ENCODE results near the gene ABCC11. TPM values are rescaled to one million over a fixed set of nuclear protein-coding genes. Genes with fewer than 3 reads are reported as not detected.
"Not testable (repeated sequence)": the region's sequence is repeated elsewhere in the genome, so short reads cannot be mapped to it uniquely, and the experiment has no call there.

Gene ABCC11
- total RNA-seq, 2 experiments from 2014 or later: 0.19 TPM; not detected in 1

- H3K9me3 Mint-ChIP-seq (ENCODE audit: low read depth); DNase-seq; H3K27ac Mint-ChIP-seq; H3K4me1 Mint-ChIP-seq; H3K27me3 Mint-ChIP-seq; H3K4me3 Mint-ChIP-seq; H3K36me3 Mint-ChIP-seq; ATAC-seq: not testable (repeated sequence)
- CTCF ChIA-PET: interaction anchor here (1.2 to 1.4 kb wide), 2 partner anchors 16 to 441 kb away, joined by 4 read pairs; no protein-coding TSS in a partner anchor
Observed at GRCh38 chr16:48181746-48182520, 65.4 kb downstream of the ABCC11 start.

DNA sequence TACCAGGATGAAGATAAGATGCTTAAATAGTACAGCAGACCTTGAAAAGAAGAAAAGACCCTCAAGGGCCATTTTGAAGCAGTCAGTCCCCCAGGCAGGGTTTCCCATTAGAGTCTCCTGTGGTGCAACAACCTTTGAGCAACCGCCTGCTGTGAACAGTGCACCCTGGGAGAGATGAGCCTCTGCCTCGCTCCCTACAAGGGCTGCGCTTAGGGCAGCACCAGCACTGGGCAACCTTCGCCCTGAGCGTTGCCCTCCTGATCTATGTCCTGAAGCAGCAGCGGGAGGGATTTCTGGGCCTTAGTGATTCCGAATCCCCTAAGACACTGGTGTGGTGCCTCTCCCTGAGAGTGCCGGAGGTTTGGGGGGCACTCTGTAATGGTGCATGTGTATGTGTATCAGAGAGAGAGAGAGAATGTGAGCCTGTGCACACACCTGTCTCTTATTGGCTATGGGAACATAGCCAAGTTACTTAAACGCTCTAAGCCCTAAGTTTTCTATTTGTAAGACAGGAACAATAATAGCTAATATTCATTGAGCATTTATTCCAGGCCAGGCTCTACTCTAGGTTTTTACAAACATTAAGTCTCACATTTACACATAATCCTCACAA is 66.4 kb downstream of the ABCC11 start:
- Mint-ChIP-seq H3K27me3 (peaks cover 5% of the 10 kb centered on the region), H3K27ac (no peak overlapping the region), H3K36me3 (no peaks in the 10 kb centered on the region), H3K9me3 (ENCODE audit: low read depth) (no peaks in the 10 kb centered on the region), H3K4me1 (no peaks in the 10 kb centered on the region), H3K4me3 (no peak overlapping the region)
- DNase-seq (no peak), ATAC-seq (no peak)
- CTCF ChIA-PET: interaction anchor here (1.2 kb wide), 1 partner anchor 16 kb away, joined by 4 read pairs; no protein-coding TSS in a partner anchor

DNA sequence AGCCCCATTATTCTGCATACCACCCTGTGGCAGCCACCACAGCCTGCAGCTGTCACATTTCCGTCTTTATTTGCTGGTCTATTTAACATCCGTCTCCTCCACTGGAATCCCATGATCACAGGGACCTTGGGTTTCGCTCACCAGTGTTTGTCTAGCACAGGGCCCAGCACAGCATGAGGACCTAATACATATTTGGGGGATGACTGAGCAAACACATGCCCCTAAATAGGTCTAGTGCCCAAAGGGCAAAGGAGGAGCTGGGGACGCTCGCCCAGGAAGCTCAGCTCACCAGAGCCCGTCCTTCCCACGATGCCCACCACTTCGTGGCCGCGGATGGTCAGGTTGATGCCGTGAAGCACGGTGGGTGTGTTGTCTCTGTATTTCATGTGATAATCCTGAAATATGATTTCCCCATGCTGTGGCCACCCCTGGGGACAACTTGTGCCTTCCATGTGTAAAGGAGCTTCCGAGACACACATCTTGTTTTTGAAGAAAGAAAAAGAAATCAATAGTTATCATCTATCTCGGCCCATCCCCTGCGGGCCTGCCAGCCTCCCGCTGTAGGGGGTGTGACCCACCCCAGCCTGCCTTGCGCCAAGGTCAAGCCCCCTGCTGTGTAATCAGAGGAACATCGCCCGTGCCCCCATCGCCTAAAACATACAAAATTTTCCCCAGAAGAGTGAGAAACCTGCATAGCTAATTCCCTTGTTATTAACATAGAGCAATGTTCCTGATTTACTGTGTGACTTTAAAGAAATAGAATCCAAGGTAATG is 70.5 kb downstream of the ABCC11 start:
- no peak overlapping the region for H3K4me3 Mint-ChIP-seq
- no peaks in the 10 kb centered on the region for H3K9me3 Mint-ChIP-seq (ENCODE audit: low read depth)
- no peak for DNase-seq
- H3K27me3 Mint-ChIP-seq: peaks cover 7% of the 10 kb centered on the region
- ATAC-seq: no peak
- no peaks in the 10 kb centered on the region for H3K4me1 Mint-ChIP-seq
- CTCF ChIA-PET: interaction anchor here (1.8 kb wide), 1 partner anchor 19 kb away, joined by 5 read pairs; no protein-coding TSS in a partner anchor
- H3K36me3 Mint-ChIP-seq: no peaks in the 10 kb centered on the region
- H3K27ac Mint-ChIP-seq: no peak overlapping the region

DNA sequence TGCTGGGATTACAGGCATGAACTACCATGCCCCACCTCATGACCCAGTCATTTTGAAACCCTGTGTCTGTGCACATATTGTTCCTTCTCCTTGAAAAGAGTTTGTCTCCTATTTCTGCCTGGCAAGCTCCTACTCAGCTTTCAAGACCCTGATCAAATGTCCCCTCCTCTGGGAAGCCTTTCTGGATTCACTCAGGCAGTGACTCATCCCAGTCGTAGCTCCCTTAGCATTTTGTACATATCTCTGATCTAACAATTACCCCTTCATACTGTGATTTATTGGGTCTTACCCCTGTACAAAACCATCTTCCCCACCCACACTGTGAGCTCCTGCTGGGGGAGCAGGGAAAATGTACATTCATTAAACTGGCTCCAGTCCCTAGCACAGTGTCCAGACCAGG is 73.5 kb downstream of the ABCC11 start:
- Mint-ChIP-seq H3K27ac (no peak overlapping the region), H3K4me3 (no peak overlapping the region), H3K27me3 (peaks cover 7% of the 10 kb centered on the region), H3K9me3 (ENCODE audit: low read depth) (no peaks in the 10 kb centered on the region), H3K36me3 (no peaks in the 10 kb centered on the region), H3K4me1 (no peaks in the 10 kb centered on the region)
- no peak for DNase-seq
- no peak for ATAC-seq
- CTCF ChIA-PET: interaction anchor here (0.9 to 1.7 kb wide), 2 partner anchors 9 to 14 kb away, joined by 4 to 10 read pairs; no protein-coding TSS in a partner anchor

GRCh38 chr16:48172682-48173081 is 74.7 kb downstream of the ABCC11 start:
- no peaks in the 10 kb centered on the region for H3K9me3 Mint-ChIP-seq (ENCODE audit: low read depth)
- ATAC-seq (no peak), DNase-seq (no peak)
- no peaks in the 10 kb centered on the region for H3K4me1 Mint-ChIP-seq
- CTCF ChIA-PET: interaction anchor here (1.0 kb wide), 1 partner anchor 1031 kb away, joined by 3 read pairs; no protein-coding TSS in a partner anchor
- no peak overlapping the region for H3K4me3 Mint-ChIP-seq
- H3K36me3 Mint-ChIP-seq: no peaks in the 10 kb centered on the region
- H3K27me3 Mint-ChIP-seq: peaks cover 7% of the 10 kb centered on the region
- no peak overlapping the region for H3K27ac Mint-ChIP-seq

DNA sequence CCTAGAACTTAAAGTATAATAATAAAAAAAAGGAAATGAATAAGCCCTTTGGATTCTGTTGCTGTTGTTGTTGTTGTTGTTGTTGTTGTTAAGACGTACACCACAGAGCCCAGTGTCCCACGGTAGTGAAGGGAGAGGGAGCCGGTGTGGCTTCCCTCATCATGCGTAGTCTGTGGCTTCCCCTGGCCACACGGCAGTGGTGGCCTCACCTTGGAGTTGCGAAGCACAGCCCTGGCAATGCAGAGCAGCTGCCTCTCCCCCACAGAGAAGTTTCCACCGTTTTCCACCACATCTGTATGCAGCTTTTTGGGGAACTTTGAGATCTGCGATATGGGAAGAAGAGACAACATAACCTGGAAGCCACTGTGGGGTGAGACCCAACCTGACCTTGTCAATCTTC is 77.4 kb downstream of the ABCC11 start:
- CTCF ChIA-PET: no interaction called here
- peaks cover 6% of the 10 kb centered on the region for H3K27me3 Mint-ChIP-seq
- ATAC-seq (no peak), DNase-seq (no peak)
- no peak overlapping the region for H3K4me3 Mint-ChIP-seq
- H3K27ac Mint-ChIP-seq: no peak overlapping the region
- H3K4me1 Mint-ChIP-seq: peaks cover 14% of the 10 kb centered on the region
- H3K36me3 Mint-ChIP-seq: no peaks in the 10 kb centered on the region
- no peaks in the 10 kb centered on the region for H3K9me3 Mint-ChIP-seq (ENCODE audit: low read depth)

GRCh38 chr16:48168075-48168474 is 79.3 kb downstream of the ABCC11 start:
- H3K4me3 Mint-ChIP-seq: no peak overlapping the region
- H3K4me1 Mint-ChIP-seq: peaks cover 16% of the 10 kb centered on the region
- H3K36me3 Mint-ChIP-seq: no peaks in the 10 kb centered on the region
- no peak overlapping the region for H3K27ac Mint-ChIP-seq
- no peaks in the 10 kb centered on the region for H3K9me3 Mint-ChIP-seq (ENCODE audit: low read depth)
- ATAC-seq (no peak), DNase-seq (no peak)
- CTCF ChIA-PET: interaction anchor here (1.2 kb wide), 1 partner anchor 1132 kb away, joined by 6 read pairs; no protein-coding TSS in a partner anchor
- H3K27me3 Mint-ChIP-seq: peaks cover 12% of the 10 kb centered on the region

GRCh38 chr16:48166617-48167016 is 80.7 kb downstream of the ABCC11 start:
- ATAC-seq; H3K27ac Mint-ChIP-seq; H3K9me3 Mint-ChIP-seq (ENCODE audit: low read depth); DNase-seq; H3K36me3 Mint-ChIP-seq; H3K4me3 Mint-ChIP-seq: not testable (repeated sequence)
- Mint-ChIP-seq H3K27me3 (peaks cover 17% of the 10 kb centered on the region), H3K4me1 (peaks cover 16% of the 10 kb centered on the region)
- CTCF ChIA-PET: interaction anchor here (1.2 to 2.3 kb wide), 5 partner anchors 10 to 1218 kb away, joined by 3 to 14 read pairs (median 5); partner anchors contain the start of gene NETO2

DNA sequence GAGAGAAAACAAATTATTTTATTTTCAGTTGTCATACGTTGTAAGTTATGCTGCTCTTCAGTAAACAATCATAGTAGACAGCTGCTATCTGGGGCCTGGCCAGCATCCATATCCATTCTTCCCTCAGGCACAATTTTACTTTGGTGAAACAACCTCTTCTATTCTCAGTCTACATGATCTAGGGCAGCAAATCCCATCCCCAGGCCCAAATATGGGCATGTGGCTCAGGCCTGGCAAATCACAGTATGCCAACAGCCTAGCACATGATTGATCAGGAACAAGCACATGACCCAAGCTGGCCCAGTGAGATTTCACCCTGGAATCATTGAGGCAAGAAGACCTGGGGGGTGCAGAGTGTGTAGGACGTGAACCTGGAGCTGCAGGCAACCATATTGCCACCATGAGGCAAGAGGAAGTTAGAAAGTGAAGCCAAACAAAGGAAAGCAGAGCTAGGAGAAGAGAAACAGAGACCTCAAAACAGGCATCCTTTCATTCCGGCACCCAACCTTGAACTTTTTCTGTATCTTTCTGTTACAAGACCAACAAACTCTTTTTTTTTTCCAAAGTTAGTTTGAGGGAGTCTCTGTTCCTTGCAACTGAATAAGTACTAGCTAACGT is 81.3 kb downstream of the ABCC11 start:
- H3K36me3 Mint-ChIP-seq: no peaks in the 10 kb centered on the region
- DNase-seq (no peak), ATAC-seq (no peak)
- no peaks in the 10 kb centered on the region for H3K9me3 Mint-ChIP-seq (ENCODE audit: low read depth)
- peaks cover 16% of the 10 kb centered on the region for H3K4me1 Mint-ChIP-seq
- H3K27me3 Mint-ChIP-seq: peaks cover 17% of the 10 kb centered on the region
- CTCF ChIA-PET: interaction anchor here (1.2 to 2.3 kb wide), 5 partner anchors 10 to 1218 kb away, joined by 3 to 14 read pairs (median 5); partner anchors contain the start of gene NETO2
- no peak overlapping the region for H3K4me3 Mint-ChIP-seq
- no peak overlapping the region for H3K27ac Mint-ChIP-seq

GRCh38 chr16:48164907-48165715 is 82.2 kb downstream of the ABCC11 start:
- H3K9me3 Mint-ChIP-seq (ENCODE audit: low read depth): no peaks in the 10 kb centered on the region
- peak; percentile 74 for DNase-seq
- peaks cover 19% of the 10 kb centered on the region for H3K27me3 Mint-ChIP-seq
- ATAC-seq: peak; percentile 88
- no peak overlapping the region for H3K27ac Mint-ChIP-seq
- H3K36me3 Mint-ChIP-seq: no peaks in the 10 kb centered on the region
- no peak overlapping the region for H3K4me3 Mint-ChIP-seq
- H3K4me1 Mint-ChIP-seq: peaks cover 16% of the 10 kb centered on the region
- CTCF ChIA-PET: interaction anchor here (0.7 to 2.5 kb wide), 31 partner anchors 8 to 1491 kb away, joined by 3 to 20 read pairs (median 4); partner anchors contain the start of gene NETO2

DNA sequence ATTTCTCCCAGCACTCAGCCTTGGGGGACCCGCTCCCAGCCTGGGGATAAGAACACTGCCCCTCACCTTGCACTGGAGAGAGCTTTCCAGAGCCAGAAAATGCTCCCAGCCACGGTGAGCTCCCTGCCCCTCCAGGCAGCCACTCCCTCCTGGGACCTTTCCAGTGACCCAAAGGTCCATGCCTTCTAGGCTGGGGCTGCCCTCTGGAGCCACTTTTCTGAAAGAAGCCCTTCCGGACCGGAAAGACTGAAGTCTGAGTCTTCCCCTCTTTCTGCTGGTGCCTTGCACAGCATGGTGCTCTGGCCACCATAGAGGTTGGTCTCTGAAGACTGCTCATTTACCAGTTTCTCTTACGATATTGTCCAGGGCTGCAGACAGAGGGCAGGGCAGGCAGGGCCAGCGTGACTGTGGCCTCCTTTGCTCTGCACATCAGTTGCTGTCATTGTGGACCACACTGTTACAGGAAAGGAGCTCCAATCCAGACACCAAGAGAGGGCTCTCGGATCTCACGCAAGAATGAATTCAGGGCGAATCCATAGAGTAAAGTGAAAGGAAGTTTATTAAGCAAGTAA is 84.4 kb downstream of the ABCC11 start:
- Mint-ChIP-seq H3K27ac (no peak overlapping the region), H3K27me3 (peaks cover 28% of the 10 kb centered on the region), H3K36me3 (no peaks in the 10 kb centered on the region), H3K4me1 (peaks cover 29% of the 10 kb centered on the region), H3K4me3 (no peak overlapping the region), H3K9me3 (ENCODE audit: low read depth) (no peaks in the 10 kb centered on the region)
- CTCF ChIA-PET: interaction anchor here (0.6 to 1.5 kb wide), 3 partner anchors 39 to 1125 kb away, joined by 3 read pairs; no protein-coding TSS in a partner anchor
- no peak for ATAC-seq
- no peak for DNase-seq

GRCh38 chr16:48161906-48162305 is 85.4 kb downstream of the ABCC11 start:
- H3K27ac Mint-ChIP-seq: peak overlapping the region; percentile 35
- H3K36me3 Mint-ChIP-seq: no peaks in the 10 kb centered on the region
- no peaks in the 10 kb centered on the region for H3K9me3 Mint-ChIP-seq (ENCODE audit: low read depth)
- CTCF ChIA-PET: interaction anchor here (1.1 kb wide), 2 partner anchors 1020 to 1124 kb away, joined by 3 to 5 read pairs; no protein-coding TSS in a partner anchor
- DNase-seq (no peak), ATAC-seq (no peak)
- H3K4me1 Mint-ChIP-seq: peaks cover 32% of the 10 kb centered on the region
- peaks cover 33% of the 10 kb centered on the region for H3K27me3 Mint-ChIP-seq
- H3K4me3 Mint-ChIP-seq: no peak overlapping the region
